ENCODE measurements around the gene KRT6C.

DNA sequence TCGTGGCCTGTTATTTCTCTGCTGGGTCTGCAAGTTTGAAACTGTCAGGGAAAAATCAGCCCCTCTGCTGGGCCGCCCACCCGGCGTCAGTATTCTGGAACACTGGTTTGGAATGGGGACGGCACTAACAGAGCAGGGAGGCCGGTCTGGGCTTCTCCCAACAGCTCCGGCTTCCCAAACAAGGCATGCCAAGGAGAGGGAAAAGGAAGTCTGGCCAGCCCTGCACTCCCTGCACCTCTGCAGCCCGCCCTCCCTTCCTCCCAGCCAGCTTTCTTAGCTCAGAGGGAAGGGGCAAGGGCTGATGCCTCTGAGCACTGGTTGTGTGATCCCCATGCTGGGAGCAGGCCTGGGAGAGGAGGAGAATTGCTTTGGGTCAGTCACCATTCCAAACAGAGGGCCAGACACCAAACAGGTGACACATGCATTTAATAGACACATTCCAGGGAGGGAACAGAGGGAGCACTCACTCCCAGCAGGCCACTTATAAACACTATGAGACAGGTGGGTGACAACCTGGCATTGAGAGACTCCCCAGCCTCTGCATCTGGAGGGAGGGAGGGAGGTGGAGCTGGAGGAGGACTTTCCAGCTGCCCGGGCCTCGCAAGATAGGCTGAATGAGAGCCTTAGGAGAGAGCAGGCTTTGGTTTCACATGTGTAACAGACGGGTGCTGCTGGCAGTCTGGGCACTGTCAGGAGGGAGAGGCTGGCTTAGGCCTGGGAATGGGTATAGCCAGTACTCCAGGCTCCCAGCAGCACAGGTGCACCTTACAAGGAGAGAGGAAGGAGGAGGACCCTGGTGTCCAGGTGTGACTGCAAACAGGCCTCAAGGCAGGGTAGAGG is 49.7 kb downstream of the KRT6C start:
- TF ChIP-seq, protein P1, sequence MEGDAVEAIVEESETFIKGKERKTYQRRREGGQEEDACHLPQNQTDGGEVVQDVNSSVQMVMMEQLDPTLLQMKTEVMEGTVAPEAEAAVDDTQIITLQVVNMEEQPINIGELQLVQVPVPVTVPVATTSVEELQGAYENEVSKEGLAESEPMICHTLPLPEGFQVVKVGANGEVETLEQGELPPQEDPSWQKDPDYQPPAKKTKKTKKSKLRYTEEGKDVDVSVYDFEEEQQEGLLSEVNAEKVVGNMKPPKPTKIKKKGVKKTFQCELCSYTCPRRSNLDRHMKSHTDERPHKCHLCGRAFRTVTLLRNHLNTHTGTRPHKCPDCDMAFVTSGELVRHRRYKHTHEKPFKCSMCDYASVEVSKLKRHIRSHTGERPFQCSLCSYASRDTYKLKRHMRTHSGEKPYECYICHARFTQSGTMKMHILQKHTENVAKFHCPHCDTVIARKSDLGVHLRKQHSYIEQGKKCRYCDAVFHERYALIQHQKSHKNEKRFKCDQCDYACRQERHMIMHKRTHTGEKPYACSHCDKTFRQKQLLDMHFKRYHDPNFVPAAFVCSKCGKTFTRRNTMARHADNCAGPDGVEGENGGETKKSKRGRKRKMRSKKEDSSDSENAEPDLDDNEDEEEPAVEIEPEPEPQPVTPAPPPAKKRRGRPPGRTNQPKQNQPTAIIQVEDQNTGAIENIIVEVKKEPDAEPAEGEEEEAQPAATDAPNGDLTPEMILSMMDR (IDR thresholded peaks at IDR 0.05): no peak
- TF ChIP-seq POLR2A (IDR thresholded peaks at IDR 0.05): no peak

Data from right lobe of liver (tissue), 4 donors.